Measurements from ENCODE around the gene GMDS. TPM values are rescaled to one million over a fixed set of nuclear protein-coding genes. Genes with fewer than 3 reads are reported as not detected.

GMDS gene
- polyA plus RNA-seq, 1 donor (not counting 4 experiments of a cell fraction or from before 2014, with no cell fraction given) = 22.1 TPM

GRCh38 chr6:1574083-1574761 is 671.2 kb downstream of the GMDS start:
- TF ChIP-seq EZH2 (IDR thresholded peaks at IDR 0.05; ENCODE audit: low read length) (no peak), CTCF (optimal IDR thresholded peaks at IDR 0.05 in 1 of 3, IDR thresholded peaks at IDR 0.05 in 1 of 3, conservative IDR thresholded peaks at IDR 0.05 in 1 of 3; ENCODE audit: extremely low read depth in 1 of 3, insufficient read depth in 2 of 3, low read length in 3 of 3) (no peak)
- Histone ChIP-seq H3K9me1 (ENCODE audit: control insufficient read depth, extremely low read depth, insufficient read depth, low read length) (no peaks in the 10 kb centered on the region), H3K4me3 (ENCODE audit: control insufficient read depth in 2 of 3, extremely low read depth in 1 of 3, insufficient read depth in 2 of 3, low read depth in 1 of 3, low read length in 3 of 3) (no peak overlapping the region), H3K9me3 (ENCODE audit: control insufficient read depth, low read depth, low read length) (no peaks in the 10 kb centered on the region), H3K4me1 (ENCODE audit: control insufficient read depth, extremely low read depth, insufficient read depth, low read length) (no peaks in the 10 kb centered on the region), H3K79me2 (ENCODE audit: control insufficient read depth, insufficient read depth, low read length) (no peaks in the 10 kb centered on the region), H3K4me2 (ENCODE audit: control insufficient read depth, extremely low read depth, insufficient read depth, low read depth, low read length) (no peak overlapping the region), H3K9ac (ENCODE audit: control insufficient read depth, extremely low read depth, insufficient read depth, low read length) (no peak overlapping the region), H3K36me3 (ENCODE audit: control insufficient read depth in 2 of 2, extremely low read depth in 1 of 2, insufficient read depth in 2 of 2, low read length in 2 of 2) (no peaks in the 10 kb centered on the region), H3K27me3 (ENCODE audit: control insufficient read depth, extremely low read depth, insufficient read depth, low read length) (no peaks in the 10 kb centered on the region), H2AFZ (ENCODE audit: control insufficient read depth, low read length) (peak overlapping the region; percentile 1), H3K27ac (ENCODE audit: control insufficient read depth, insufficient read depth, low read length) (no peak overlapping the region), H4K20me1 (ENCODE audit: control insufficient read depth, extremely low read depth, insufficient read depth, low read length) (no peaks in the 10 kb centered on the region)
- FAIRE-seq (no peak), DNase-seq (ENCODE audit: low read depth, low spot score) (no peak)
- dilution Hi-C loops (cut with MboI; ENCODE audit: extremely low pct_ligation_motif_present, low sequenced_read_pairs) = no loop called here

All from keratinocyte (primary cell).